Measurements from ENCODE around the gene CHRNA4. TPM values are rescaled to one million over a fixed set of nuclear protein-coding genes. Genes with fewer than 3 reads are reported as not detected.

The CHRNA4 gene
- total RNA-seq, 4 donors from 2014 or later = 0.54 to 6.3 (median 1.9) TPM

DNA sequence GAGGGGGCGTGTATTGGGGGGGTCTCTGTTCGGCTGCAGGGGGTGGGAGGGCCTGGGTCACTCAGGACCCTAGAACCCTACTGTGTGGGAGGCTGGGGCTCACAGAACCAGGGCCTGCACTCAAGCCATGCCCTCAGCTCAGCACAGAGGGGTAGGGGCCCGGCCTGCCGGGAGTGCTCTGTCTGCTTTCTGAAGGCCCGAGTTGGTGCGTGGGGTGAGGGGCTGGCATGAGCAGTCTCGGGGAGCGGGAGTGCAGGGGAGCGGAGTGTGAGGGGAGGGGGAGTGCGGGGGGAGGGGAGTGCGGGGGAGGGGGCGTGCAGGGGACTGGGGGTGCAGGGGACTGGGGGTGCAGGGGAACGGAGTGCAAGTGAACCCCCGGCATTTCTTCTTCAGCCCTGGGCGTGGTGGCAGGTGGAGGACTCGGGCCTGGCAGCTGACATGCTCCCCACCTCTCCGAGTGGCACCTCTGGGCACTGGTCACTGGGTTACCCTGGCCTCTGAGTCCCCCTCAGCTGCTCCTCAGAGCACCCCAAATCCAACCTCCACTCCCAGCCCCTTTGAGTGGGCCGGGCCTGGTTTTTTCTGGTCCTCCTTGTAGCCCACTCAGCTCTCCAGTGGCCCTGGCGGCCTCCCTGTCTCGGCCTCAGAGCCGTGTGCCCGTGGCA, 67.1 kb downstream of the CHRNA4 start:
- Histone ChIP-seq H3K27me3 (no peaks in the 10 kb centered on the region), H3K36me3 (peaks cover 0 to under 1% of the 10 kb centered on the region in 2 donors), H3K4me3 (replicated peaks in 1 of 3) (no peak overlapping the region), H3K9me3 (no peaks in the 10 kb centered on the region), H3K4me1 (no peaks in the 10 kb centered on the region), H3K27ac (no peak overlapping the region)
- intact Hi-C loops (cut with DNase I) = no loop called here
- WGBS, 2 donors = 73 to 78% methylated on average over 9 to 14 of the region's 22 CpGs
- DNase-seq = no peak
- TF ChIP-seq, protein P1, sequence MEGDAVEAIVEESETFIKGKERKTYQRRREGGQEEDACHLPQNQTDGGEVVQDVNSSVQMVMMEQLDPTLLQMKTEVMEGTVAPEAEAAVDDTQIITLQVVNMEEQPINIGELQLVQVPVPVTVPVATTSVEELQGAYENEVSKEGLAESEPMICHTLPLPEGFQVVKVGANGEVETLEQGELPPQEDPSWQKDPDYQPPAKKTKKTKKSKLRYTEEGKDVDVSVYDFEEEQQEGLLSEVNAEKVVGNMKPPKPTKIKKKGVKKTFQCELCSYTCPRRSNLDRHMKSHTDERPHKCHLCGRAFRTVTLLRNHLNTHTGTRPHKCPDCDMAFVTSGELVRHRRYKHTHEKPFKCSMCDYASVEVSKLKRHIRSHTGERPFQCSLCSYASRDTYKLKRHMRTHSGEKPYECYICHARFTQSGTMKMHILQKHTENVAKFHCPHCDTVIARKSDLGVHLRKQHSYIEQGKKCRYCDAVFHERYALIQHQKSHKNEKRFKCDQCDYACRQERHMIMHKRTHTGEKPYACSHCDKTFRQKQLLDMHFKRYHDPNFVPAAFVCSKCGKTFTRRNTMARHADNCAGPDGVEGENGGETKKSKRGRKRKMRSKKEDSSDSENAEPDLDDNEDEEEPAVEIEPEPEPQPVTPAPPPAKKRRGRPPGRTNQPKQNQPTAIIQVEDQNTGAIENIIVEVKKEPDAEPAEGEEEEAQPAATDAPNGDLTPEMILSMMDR (IDR thresholded peaks at IDR 0.05) = no peak
- TF ChIP-seq POLR2A (IDR thresholded peaks at IDR 0.05) = no peak

DNA sequence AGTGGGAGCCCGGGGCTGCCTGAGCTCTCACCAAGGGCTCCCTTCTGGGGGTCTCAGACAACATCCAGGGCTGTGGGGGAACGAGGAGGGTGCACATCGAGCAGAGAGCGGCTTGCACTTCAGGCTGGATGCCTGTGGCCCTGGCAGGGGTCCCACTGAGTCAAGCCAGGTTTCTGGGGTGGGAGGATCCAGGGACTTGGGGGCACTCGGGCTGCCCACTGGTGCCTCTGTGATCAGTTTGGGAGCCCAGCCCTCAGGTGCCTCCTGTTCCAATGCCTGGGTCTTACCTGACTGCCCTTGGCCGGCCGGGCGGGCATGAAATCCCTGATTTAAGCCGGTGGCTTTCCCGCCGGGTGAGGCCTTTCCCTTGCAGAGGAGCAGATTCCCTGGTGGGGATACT, 67.7 kb downstream of the CHRNA4 start:
- intact Hi-C loops (cut with DNase I) = no loop called here
- DNase-seq = no peak
- no peak overlapping the region for H3K4me3 ChIP-seq (replicated peaks in 1 of 3)
- H3K4me1 ChIP-seq = no peaks in the 10 kb centered on the region
- no peak overlapping the region for H3K27ac ChIP-seq
- H3K36me3 ChIP-seq = peaks cover 0 to 6% of the 10 kb centered on the region in 2 donors
- no peaks in the 10 kb centered on the region for H3K9me3 ChIP-seq
- H3K27me3 ChIP-seq = no peaks in the 10 kb centered on the region
- WGBS, 2 donors = 43% methylated on average over 8 of the region's 11 CpGs; no CpG with 5 or more reads in 1 of the 2 donors
- TF ChIP-seq POLR2A (IDR thresholded peaks at IDR 0.05) = no peak
- TF ChIP-seq, protein P1 (IDR thresholded peaks at IDR 0.05) = no peak

Small RNAs within 50 kb of the gene (small RNA-seq; reads per million reads assigned to genes)
- gene RNU6-994P = not detected

Other genes with a start within 250 kb of the CHRNA4 start
- gene YTHDF1, start 145.2 kb downstream of the CHRNA4 start, total RNA-seq = 10 to 100 TPM; 41.3 to 54.2 (median 43.4) TPM
- not detected for gene BIRC7, start 125.4 kb downstream of the CHRNA4 start, total RNA-seq
- 1 to 10 TPM in 1 of 4 donors, under 1 TPM in 2, not detected in 1; 0.45 to 5.5 (median 0.67) TPM for gene NKAIN4, start 106.9 kb downstream of the CHRNA4 start, total RNA-seq
- gene ARFGAP1, start 88.5 kb downstream of the CHRNA4 start, total RNA-seq = 10 to 100 TPM; 70.7 to 75.7 (median 72.7) TPM
- under 1 TPM in 1 of 4 donors, not detected in 3; 0.13 TPM for gene COL20A1, start 68.2 kb downstream of the CHRNA4 start, total RNA-seq
- under 1 TPM in 2 of 4 donors, not detected in 2; 0.11 to 0.27 TPM for gene KCNQ2, start 111.3 kb upstream of the CHRNA4 start, total RNA-seq
- 1 to 10 TPM in 3 of 4 donors, under 1 TPM in 1; 0.22 to 2.0 (median 1.3) TPM for gene EEF1A2, start 137.7 kb upstream of the CHRNA4 start, total RNA-seq
- 100 to 1,000 TPM in 3 of 4 donors, 10 to 100 TPM in 1; 82.0 to 226 (median 146) TPM for gene PPDPF, start 159.4 kb upstream of the CHRNA4 start, total RNA-seq
- gene PTK6, start 176.0 kb upstream of the CHRNA4 start, total RNA-seq = under 1 TPM in 1 of 4 donors, not detected in 3; 0.11 TPM
- not detected for gene SRMS, start 186.4 kb upstream of the CHRNA4 start, total RNA-seq
- gene FNDC11, start 192.8 kb upstream of the CHRNA4 start, total RNA-seq = under 1 TPM in 3 of 4 donors, not detected in 1; 0.39 to 0.89 (median 0.40) TPM
- gene HELZ2, start 212.9 kb upstream of the CHRNA4 start, total RNA-seq = 10 to 100 TPM; 24.3 to 45.5 (median 36.0) TPM